Upper lobe of left lung (tissue), 4 donors: ENCODE results near the gene PPP1R1B.

Source experiments
- EP300 ChIP-seq, 4 donors: sonication (generic); formaldehyde crosslinking; IDR thresholded peaks; one replicate each; pipeline ENCODE4 v1.5.1; 2017; ENCODE audit warnings: antibody characterized with exemption in 4 of 4, control low read depth in 2 of 4
- POLR2A ChIP-seq, 4 donors: fragments of 450-650 bp; IDR thresholded peaks; one replicate each; pipeline ENCODE4 v1.5.1; 2016 to 2017; ENCODE audit warnings: antibody characterized with exemption in 4 of 4, mild to moderate bottlenecking in 2 of 4
- POLR2AphosphoS5 ChIP-seq, 2 donors: sonication (generic); formaldehyde crosslinking; IDR thresholded peaks; one replicate each; pipeline ENCODE4 v1.5.1; 2017; ENCODE audit warnings: antibody characterized with exemption in 2 of 2
- TF ChIP-seq, protein P1 (sequence below), 6 experiments: fragments of 450-650 bp in 4 of 6; fragments of 200-600 bp in 2 of 6; sonication (generic) in 2 of 6; IDR thresholded peaks; one replicate each; pipeline ENCODE4 v1.5.1; 2016 to 2019; ENCODE audit warnings: antibody characterized with exemption in 6 of 6

DNA sequence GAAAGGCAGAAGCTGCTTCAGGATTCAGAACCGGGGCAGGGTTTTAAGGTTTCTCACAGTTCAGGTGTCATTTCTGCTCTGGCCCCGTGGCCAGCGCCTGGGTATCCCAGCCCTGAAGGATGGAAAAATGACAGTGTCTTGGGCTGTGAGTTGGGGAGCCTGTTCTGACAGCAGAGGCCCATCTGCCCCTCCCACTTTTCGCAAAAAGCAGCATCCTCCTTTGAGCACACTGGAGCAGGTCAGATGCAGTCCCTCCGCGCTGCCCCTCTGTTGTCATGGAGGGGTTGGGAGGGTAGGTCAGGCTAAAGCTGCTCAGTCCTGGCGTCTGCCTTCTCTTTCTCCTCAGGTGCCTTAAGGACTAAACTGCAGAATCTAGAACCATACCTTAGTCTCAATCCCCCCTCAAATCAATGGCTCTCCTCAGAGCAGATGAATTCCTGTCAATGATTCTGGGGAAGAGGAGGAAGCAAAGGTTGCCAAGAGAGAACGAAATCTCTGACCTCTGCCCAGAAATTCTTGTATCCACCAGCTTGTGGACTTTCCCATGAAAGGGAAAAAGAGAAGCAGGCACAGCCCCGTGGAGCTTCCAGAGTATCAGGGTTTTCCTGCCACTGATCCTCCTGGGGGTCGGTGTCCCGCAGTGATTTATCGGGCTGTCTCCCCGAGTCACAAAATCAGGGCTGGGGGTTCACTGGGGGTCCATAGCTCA is 26.3 kb upstream of the PPP1R1B start:
- TF ChIP-seq, protein P1, sequence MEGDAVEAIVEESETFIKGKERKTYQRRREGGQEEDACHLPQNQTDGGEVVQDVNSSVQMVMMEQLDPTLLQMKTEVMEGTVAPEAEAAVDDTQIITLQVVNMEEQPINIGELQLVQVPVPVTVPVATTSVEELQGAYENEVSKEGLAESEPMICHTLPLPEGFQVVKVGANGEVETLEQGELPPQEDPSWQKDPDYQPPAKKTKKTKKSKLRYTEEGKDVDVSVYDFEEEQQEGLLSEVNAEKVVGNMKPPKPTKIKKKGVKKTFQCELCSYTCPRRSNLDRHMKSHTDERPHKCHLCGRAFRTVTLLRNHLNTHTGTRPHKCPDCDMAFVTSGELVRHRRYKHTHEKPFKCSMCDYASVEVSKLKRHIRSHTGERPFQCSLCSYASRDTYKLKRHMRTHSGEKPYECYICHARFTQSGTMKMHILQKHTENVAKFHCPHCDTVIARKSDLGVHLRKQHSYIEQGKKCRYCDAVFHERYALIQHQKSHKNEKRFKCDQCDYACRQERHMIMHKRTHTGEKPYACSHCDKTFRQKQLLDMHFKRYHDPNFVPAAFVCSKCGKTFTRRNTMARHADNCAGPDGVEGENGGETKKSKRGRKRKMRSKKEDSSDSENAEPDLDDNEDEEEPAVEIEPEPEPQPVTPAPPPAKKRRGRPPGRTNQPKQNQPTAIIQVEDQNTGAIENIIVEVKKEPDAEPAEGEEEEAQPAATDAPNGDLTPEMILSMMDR (IDR thresholded peaks at IDR 0.05), result no peak
- no peak for TF ChIP-seq POLR2AphosphoS5 (IDR thresholded peaks at IDR 0.05)
- TF ChIP-seq POLR2A (IDR thresholded peaks at IDR 0.05), result no peak
- TF ChIP-seq EP300 (IDR thresholded peaks at IDR 0.05), result no peak
